PC-3 (cell line): ENCODE results near the gene HEXB. TPM values are rescaled to one million over a fixed set of nuclear protein-coding genes. Genes with fewer than 3 reads are reported as not detected.

Experiments
- ATAC-seq: fragments of 200-7000 bp; cut with Tn5 transposase; 2 replicates; pipeline ENCODE4 v1.9.1; 2020; ENCODE audit warnings: mild to moderate bottlenecking, moderate library complexity
- BruUV-seq: library from RNA; stranded (reverse); fragments of 400-500 nt; replicated peaks from 2 replicates; lab custom pipeline; 2021; lab: Mats Ljungman, UMichigan
- CTCF ChIA-PET: fragments of 300-600 bp; sonication (Branson Sonifier 250); formaldehyde crosslinking; loops from one replicate; lab custom pipeline; 2022; ENCODE audit warnings: antibody characterized with exemption; lab: Charles Lee
- POLR2A ChIA-PET: fragments of 300-600 bp; sonication (Branson Sonifier 250); formaldehyde crosslinking; loops from one replicate; lab custom pipeline; 2022; ENCODE audit warnings: antibody characterized with exemption; ENCODE audit not compliant: unreplicated experiment; lab: Charles Lee
- DNase-seq: peaks from one replicate; pipeline ENCODE4 v3.0.0-alpha.2; 2015
- H2AFZ ChIP-seq: fragments of 300-600 bp; sonication (generic); 2 replicates; pipeline ENCODE4 v1.6.0; 2016; ENCODE audit warnings: antibody characterized with exemption, low read length
- H3F3A ChIP-seq: fragments of 300-600 bp; sonication (generic); one replicate; pipeline ENCODE4 v1.6.0; 2017; ENCODE audit warnings: antibody characterized with exemption, low read length, control low read depth, mild to moderate bottlenecking; ENCODE audit not compliant: unreplicated experiment
- H3K27ac ChIP-seq: fragments of 300-600 bp; sonication (generic); 2 replicates; pipeline ENCODE4 v1.5.1; 2016; ENCODE audit warnings: mild to moderate bottlenecking, low read length
- H3K27me3 ChIP-seq: fragments of 300-600 bp; sonication (generic); 2 replicates; pipeline ENCODE4 v1.6.1; 2016; ENCODE audit warnings: low read length, mixed read lengths
- H3K36me3 ChIP-seq: fragments of 300-600 bp; sonication (generic); 2 replicates; pipeline ENCODE4 v1.6.1; 2016; ENCODE audit warnings: low read depth, mixed run types, low read length, mixed read lengths
- H3K4me1 ChIP-seq: fragments of 300-600 bp; sonication (generic); 2 replicates; pipeline ENCODE4 v1.5.1; 2016; ENCODE audit warnings: low read length; ENCODE audit not compliant: insufficient read depth
- H3K4me2 ChIP-seq: fragments of 300-600 bp; sonication (generic); 2 replicates; pipeline ENCODE4 v1.6.0; 2016; ENCODE audit warnings: low read length
- H3K4me3 ChIP-seq: fragments of 300-600 bp; sonication (generic); 2 replicates; pipeline ENCODE4 v1.5.1; 2016; ENCODE audit warnings: mild to moderate bottlenecking, low read length, mixed read lengths
- H3K79me2 ChIP-seq: fragments of 300-600 bp; sonication (generic); 2 replicates; pipeline ENCODE4 v1.6.1; 2017; ENCODE audit warnings: low read length, mixed read lengths
- H3K9ac ChIP-seq: fragments of 300-600 bp; sonication (generic); 2 replicates; pipeline ENCODE4 v1.6.0; 2016; ENCODE audit warnings: mild to moderate bottlenecking, low read length
- H3K9me2 ChIP-seq: fragments of 300-600 bp; sonication (generic); replicated peaks from 2 replicates; pipeline ENCODE4 v1.6.1; 2016; ENCODE audit warnings: mixed run types, low read length, mixed read lengths
- H3K9me3 ChIP-seq: fragments of 300-600 bp; sonication (generic); 2 replicates; pipeline ENCODE4 v1.6.1; 2016; ENCODE audit warnings: low read length, mixed read lengths
- H4K20me1 ChIP-seq: fragments of 300-600 bp; sonication (generic); 2 replicates; pipeline ENCODE4 v1.6.1; 2016; ENCODE audit warnings: low read length, mixed read lengths
- CTCF ChIP-seq: fragments of 300-600 bp; sonication (generic); conservative IDR thresholded peaks from 2 replicates; pipeline ENCODE4 v1.5.1; 2017; ENCODE audit warnings: antibody characterized with exemption, low read depth, mild to moderate bottlenecking, low read length
- EZH2 ChIP-seq: fragments of 300-600 bp; sonication (generic); IDR thresholded peaks from one replicate; pipeline ENCODE4 v1.6.1; 2017; ENCODE audit warnings: antibody characterized with exemption, mild to moderate bottlenecking, low read length; ENCODE audit not compliant: unreplicated experiment
- EZH2phosphoT487 ChIP-seq: fragments of 300-600 bp; sonication (generic); IDR thresholded peaks from 2 replicates; pipeline ENCODE4 v1.6.1; 2018; ENCODE audit warnings: mild to moderate bottlenecking, antibody characterized with exemption, low read length, borderline replicate concordance
- intact Hi-C: fragments of 100-400 bp; cut with micrococcal nuclease; formaldehyde crosslinking; loops from 2 replicates; pipeline ENCODE4 v1.9.0; 2023
- total RNA-seq: library from RNA; depleted of rRNA; stranded (reverse); fragments of >200 nt; gene quantifications from 2 replicates; pipeline ENCODE4 v1.2.3, GENCODE V29; 2014

HEXB gene
- total RNA-seq, 1 experiment from 2014 or later: 91.5 TPM

GRCh38 chr5:74670396-74671038 lies 14.5 kb upstream of the HEXB start:
- no peaks in the 10 kb centered on the region for H3K4me1 ChIP-seq
- H4K20me1 ChIP-seq: no peaks in the 10 kb centered on the region
- intact Hi-C loops: loop anchor here (5.0 to 10.0 kb wide), 3 partner anchors 232 to 1584 kb away; no protein-coding TSS in a partner anchor
- ATAC-seq (no peak), DNase-seq (no peak)
- H3F3A ChIP-seq: no peaks in the 10 kb centered on the region
- ChIA-PET CTCF (no interaction called here), POLR2A (no interaction called here)
- H3K4me2 ChIP-seq: no peak overlapping the region
- no peaks in the 10 kb centered on the region for H3K36me3 ChIP-seq
- H3K27me3 ChIP-seq: no peaks in the 10 kb centered on the region
- BruUV-seq: no TSS peak
- H3K9me2 ChIP-seq: no peaks in the 10 kb centered on the region
- TF ChIP-seq EZH2 (no peak), EZH2phosphoT487 (no peak), CTCF (no peak)
- no peak overlapping the region for H3K4me3 ChIP-seq
- H3K27ac ChIP-seq: no peak overlapping the region
- no peaks in the 10 kb centered on the region for H3K79me2 ChIP-seq
- H3K9me3 ChIP-seq: no peaks in the 10 kb centered on the region
- no peak overlapping the region for H2AFZ ChIP-seq
- no peak overlapping the region for H3K9ac ChIP-seq

GRCh38 chr5:74672215-74672877 lies 12.7 kb upstream of the HEXB start:
- ATAC-seq (no peak), DNase-seq (no peak)
- no peak overlapping the region for H3K4me2 ChIP-seq
- no peak for TF ChIP-seq EZH2phosphoT487
- no peak for TF ChIP-seq CTCF
- TF ChIP-seq EZH2: no peak
- H3K9me3 ChIP-seq: no peaks in the 10 kb centered on the region
- no peaks in the 10 kb centered on the region for H3K9me2 ChIP-seq
- no peaks in the 10 kb centered on the region for H3K27me3 ChIP-seq
- intact Hi-C loops: loop anchor here (5.0 to 10.0 kb wide), 3 partner anchors 230 to 1582 kb away; no protein-coding TSS in a partner anchor
- no peak overlapping the region for H2AFZ ChIP-seq
- ChIA-PET CTCF (no interaction called here), POLR2A (no interaction called here)
- no peaks in the 10 kb centered on the region for H4K20me1 ChIP-seq
- no peak overlapping the region for H3K4me3 ChIP-seq
- H3K79me2 ChIP-seq: no peaks in the 10 kb centered on the region
- no TSS peak for BruUV-seq
- no peaks in the 10 kb centered on the region for H3K36me3 ChIP-seq
- H3K9ac ChIP-seq: no peak overlapping the region
- no peaks in the 10 kb centered on the region for H3K4me1 ChIP-seq
- no peaks in the 10 kb centered on the region for H3F3A ChIP-seq
- H3K27ac ChIP-seq: no peak overlapping the region
